ENCODE data around the gene PDHX. TPM values are rescaled to one million over a fixed set of nuclear protein-coding genes. Genes with fewer than 3 reads are reported as not detected.
A peak's percentile ranks its signal among the peaks of the same experiment; 100 is the strongest.
"Not testable (repeated sequence)": the region's sequence is repeated elsewhere in the genome, so short reads cannot be mapped to it uniquely, and the experiment has no call there.

Gene PDHX
- total RNA-seq, 1 donor from 2014 or later: 39.1 TPM

GRCh38 chr11:34911676-34912075 is 4.7 kb upstream of the PDHX start:
- Histone ChIP-seq H3K4me3 (no peak overlapping the region), H3K9me3 (no peaks in the 10 kb centered on the region), H3K27ac (no peak overlapping the region), H3K27me3 (ENCODE audit: low read depth) (no peaks in the 10 kb centered on the region), H3K36me3 (no peaks in the 10 kb centered on the region), H3K4me1 (peaks cover 18% of the 10 kb centered on the region)
- intact Hi-C loops (cut with DNase I): no loop called here
- TF ChIP-seq CTCF (IDR thresholded peaks at IDR 0.05): no peak
- ATAC-seq: no peak
- no peak for DNase-seq

GRCh38 chr11:34913556-34913955 is 2.9 kb upstream of the PDHX start:
- H3K9me3 ChIP-seq; H3K27ac ChIP-seq; DNase-seq; H3K27me3 ChIP-seq (ENCODE audit: low read depth); H3K4me3 ChIP-seq; ATAC-seq; intact Hi-C loops (cut with DNase I); H3K36me3 ChIP-seq: not testable (repeated sequence)
- H3K4me1 ChIP-seq: peaks cover 35% of the 10 kb centered on the region

- Histone ChIP-seq H3K9me3 (no peaks in the 10 kb centered on the region), H3K27me3 (ENCODE audit: low read depth) (no peaks in the 10 kb centered on the region), H3K36me3 (no peaks in the 10 kb centered on the region), H3K27ac (peak overlapping the region; percentile 95), H3K4me3 (peak overlapping the region; percentile 86), H3K4me1 (peaks cover 40% of the 10 kb centered on the region)
- ATAC-seq: no peak
- intact Hi-C loops (cut with DNase I): no loop called here
- no peak for DNase-seq
- no peak for TF ChIP-seq CTCF (IDR thresholded peaks at IDR 0.05)
Observed at GRCh38 chr11:34915136-34916014, 1.0 kb upstream of the PDHX start.

- TF ChIP-seq CTCF (IDR thresholded peaks at IDR 0.05): no peak
- Histone ChIP-seq H3K9me3 (no peaks in the 10 kb centered on the region), H3K4me1 (peaks cover 33% of the 10 kb centered on the region), H3K27me3 (ENCODE audit: low read depth) (no peaks in the 10 kb centered on the region), H3K36me3 (no peaks in the 10 kb centered on the region), H3K27ac (peak overlapping the region; percentile 95), H3K4me3 (peak overlapping the region; percentile 86)
- ATAC-seq: peak; percentile 27 to 35
- DNase-seq: no peak
- intact Hi-C loops (cut with DNase I): no loop called here
Observed at GRCh38 chr11:34916843-34917770, 689 bp downstream of the PDHX start.

GRCh38 chr11:34921156-34921555 is 4.7 kb downstream of the PDHX start:
- Histone ChIP-seq H3K27me3 (ENCODE audit: low read depth) (no peaks in the 10 kb centered on the region), H3K4me3 (no peak overlapping the region), H3K4me1 (peaks cover 36% of the 10 kb centered on the region), H3K36me3 (no peaks in the 10 kb centered on the region), H3K9me3 (no peaks in the 10 kb centered on the region), H3K27ac (no peak overlapping the region)
- intact Hi-C loops (cut with DNase I): no loop called here
- no peak for ATAC-seq
- DNase-seq: no peak
- TF ChIP-seq CTCF (IDR thresholded peaks at IDR 0.05): no peak

Data from lower lobe of right lung (tissue), 2 donors.